ENCODE results near the gene PRKX. TPM values are rescaled to one million over a fixed set of nuclear protein-coding genes. Genes with fewer than 3 reads are reported as not detected.

The PRKX gene
- total and polyA plus RNA-seq, 2 of the 4 experiments (the other 2 are of a cell fraction): 7.2 to 14.9 TPM

GRCh38 chrX:3653111-3653510, 60.3 kb downstream of the PRKX start:
- H3K23ac ChIP-seq (ENCODE audit: low read depth, low read length): no peak overlapping the region
- no peak overlapping the region for H3K14ac ChIP-seq (replicated peaks; ENCODE audit: low read depth, low read length)
- dilution Hi-C loops (cut with HindIII; ENCODE audit: low sequenced_read_pairs, unreplicated experiment) (no loop called here), intact Hi-C loops (cut with micrococcal nuclease) (loop anchor here (10.0 kb wide), 2 partner anchors 92 to 132 kb away; no protein-coding TSS in a partner anchor), in situ Hi-C loops (cut with MboI; ENCODE audit: low sequenced_read_pairs) (loop anchor here (10.0 kb wide), 1 partner anchor 152 kb away; no protein-coding TSS in a partner anchor)
- no peaks in the 10 kb centered on the region for H3K4me1 ChIP-seq (ENCODE audit: control insufficient read depth, insufficient read depth, low read length)
- H3K79me1 ChIP-seq (ENCODE audit: low read depth in 1 of 2, low read length in 2 of 2): no peaks in the 10 kb centered on the region
- BruUV-seq (replicated peaks): no TSS peak
- no peak overlapping the region for H4K91ac ChIP-seq (ENCODE audit: insufficient read depth, low read depth, low read length)
- H3K36me3 ChIP-seq (ENCODE audit: control insufficient read depth, insufficient read depth, low read length): peaks cover 10% of the 10 kb centered on the region; the same call in 1 of the 2 replicates
- no peak overlapping the region for H3K4me3 ChIP-seq (ENCODE audit: insufficient read depth, low read depth, low read length)
- H2BK120ac ChIP-seq (ENCODE audit: low read depth, low read length): no peak overlapping the region
- H3K18ac ChIP-seq (ENCODE audit: low read depth, low read length): no peak overlapping the region
- POLR2A ChIA-PET (ENCODE audit: unreplicated experiment): no interaction called here
- no peaks in the 10 kb centered on the region for H3K27me3 ChIP-seq (ENCODE audit: control insufficient read depth, insufficient read depth, low read length)
- no peaks in the 10 kb centered on the region for H3K9me3 ChIP-seq (ENCODE audit: control insufficient read depth, insufficient read depth, low read length)
- no peak overlapping the region for H3K27ac ChIP-seq (ENCODE audit: insufficient read depth, low read length)
- no peak overlapping the region for H3K56ac ChIP-seq (ENCODE audit: extremely low read depth, insufficient read depth, low read length)
- H4K20me1 ChIP-seq (ENCODE audit: insufficient read depth, low read length): no peaks in the 10 kb centered on the region
- H2AK5ac ChIP-seq (ENCODE audit: low read depth, low read length): no peak overlapping the region
- TF ChIP-seq CHD1 (IDR thresholded peaks at IDR 0.05; ENCODE audit: low read depth, low read length) (no peak), NFE2L2 (IDR thresholded peaks at IDR 0.05; ENCODE audit: low read depth, low read length) (no peak), MXI1 (IDR thresholded peaks at IDR 0.05; ENCODE audit: borderline replicate concordance, low read depth, low read length) (no peak), MAFK (IDR thresholded peaks at IDR 0.05; ENCODE audit: low read depth, low read length) (no peak), RCOR1 (IDR thresholded peaks at IDR 0.05; ENCODE audit: insufficient replicate concordance, low read length) (no peak), BHLHE40 (IDR thresholded peaks at IDR 0.05; ENCODE audit: low read depth, low read length) (no peak), FOS (IDR thresholded peaks at IDR 0.05; ENCODE audit: low read depth, low read length) (no peak), POLR2A (IDR thresholded peaks at IDR 0.05; ENCODE audit: low read depth, low read length) (no peak), RAD21 (IDR thresholded peaks at IDR 0.05; ENCODE audit: low read length) (no peak), MAZ (IDR thresholded peaks at IDR 0.05; ENCODE audit: borderline replicate concordance, low read depth, low read length) (no peak), SMC3 (IDR thresholded peaks at IDR 0.05; ENCODE audit: low read depth, low read length) (no peak)
- H3K9ac ChIP-seq (ENCODE audit: low read depth, low read length): no peak overlapping the region
- H2BK15ac ChIP-seq (ENCODE audit: low read depth, low read length): no peak overlapping the region
- no peak overlapping the region for H2AFZ ChIP-seq (replicated peaks; ENCODE audit: low read length, poor library complexity)
- DNase-seq (no peak), ATAC-seq (ENCODE audit: low read depth) (no peak)
- H2BK20ac ChIP-seq (ENCODE audit: low read depth, low read length): no peak overlapping the region
- H3K9me1 ChIP-seq (ENCODE audit: insufficient read depth, low read length): no peaks in the 10 kb centered on the region
- 92% methylated on average over 7 of the region's 13 CpGs; no CpG with 5 or more reads in 1 of the 2 experiments for WGBS, 2 experiments (ENCODE audit: extremely low coverage in 2 of 2, insufficient read length in 1 of 2)
- CTCF ChIA-PET: no interaction called here
- no peak overlapping the region for H2AK9ac ChIP-seq (replicated peaks; ENCODE audit: low read depth, low read length, poor library complexity)
- no peak overlapping the region for H3K4me2 ChIP-seq (ENCODE audit: low read depth, low read length)
- no peak overlapping the region for H4K5ac ChIP-seq (ENCODE audit: low read depth, low read length)
- H3K4ac ChIP-seq (ENCODE audit: low read depth, low read length): no peak overlapping the region
- no peak overlapping the region for H2BK5ac ChIP-seq (ENCODE audit: low read depth, low read length, poor library complexity, severe bottlenecking)
- H4K8ac ChIP-seq (ENCODE audit: low read depth in 2 of 2, low read length in 2 of 2): no peak overlapping the region
